GM21367 (cell line): Measurements from ENCODE around the gene EPHA5.

ENCODE experiments used
- ATAC-seq: cut with Tn5 transposase; IDR thresholded peaks from one replicate; pipeline ENCODE4 v1.9.1; 2021; ENCODE audit not compliant: unreplicated experiment

The EPHA5 gene

GRCh38 chr4:65508168-65508567 is 162.1 kb downstream of the EPHA5 start:
- no peak for ATAC-seq

- ATAC-seq, result no peak
These were observed 168.1 kb downstream of the EPHA5 start for GRCh38 chr4:65502131-65502701.

DNA sequence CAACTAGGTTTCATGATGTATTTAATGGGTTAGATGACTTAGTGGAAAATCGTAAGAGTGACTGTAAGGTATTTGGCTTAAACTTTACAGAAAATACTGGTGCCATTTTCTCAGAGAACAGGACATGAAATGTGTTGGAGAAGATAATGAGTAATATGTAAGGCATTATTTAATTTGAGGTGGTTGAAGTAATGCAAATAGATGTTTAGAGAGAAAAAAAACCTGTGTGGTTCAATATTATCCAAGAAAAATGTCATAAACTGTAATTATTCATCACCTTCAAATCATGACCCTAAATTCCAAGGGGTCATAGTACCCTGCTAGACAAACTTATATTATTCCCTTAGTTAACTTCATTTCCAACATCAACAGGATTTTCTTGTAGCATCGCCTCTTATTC is 171.7 kb downstream of the EPHA5 start:
- ATAC-seq, result no peak

DNA sequence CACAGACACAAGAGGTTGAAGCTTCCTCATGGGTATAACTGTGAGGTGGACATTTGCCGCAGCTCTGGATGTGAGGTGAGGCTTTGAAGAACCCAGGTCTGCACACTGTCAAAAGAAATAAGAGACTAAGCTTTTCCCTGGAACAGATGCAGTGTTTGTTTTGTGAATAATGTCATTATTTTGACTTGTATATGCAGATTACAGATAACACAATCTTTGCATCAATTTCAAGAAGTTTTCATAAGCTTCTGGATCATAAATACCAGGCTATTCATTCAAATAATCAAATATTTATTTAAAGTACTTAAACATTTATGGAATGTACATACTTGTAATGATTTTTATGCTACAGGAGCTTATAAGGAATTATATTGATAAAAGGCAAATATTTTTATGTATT is 174.8 kb downstream of the EPHA5 start:
- no peak for ATAC-seq

DNA sequence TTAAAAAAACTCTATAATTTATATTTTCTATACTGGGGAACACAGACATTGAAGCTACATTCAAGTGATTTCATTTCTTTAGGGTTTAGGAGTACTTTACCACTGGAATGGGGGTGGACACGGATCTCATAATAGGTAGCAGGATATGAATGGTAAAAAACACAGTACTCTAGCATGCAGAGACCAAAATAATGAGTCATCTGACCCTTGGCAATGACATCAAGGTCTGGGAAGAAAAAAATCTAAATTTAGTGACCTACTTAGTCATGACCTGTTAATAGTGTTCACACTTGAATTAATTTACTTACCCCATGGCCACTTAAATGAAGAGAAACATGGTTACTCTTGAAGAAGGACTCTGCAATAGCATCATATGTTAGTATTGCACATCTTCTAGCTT is 187.9 kb downstream of the EPHA5 start:
- ATAC-seq, result no peak

DNA sequence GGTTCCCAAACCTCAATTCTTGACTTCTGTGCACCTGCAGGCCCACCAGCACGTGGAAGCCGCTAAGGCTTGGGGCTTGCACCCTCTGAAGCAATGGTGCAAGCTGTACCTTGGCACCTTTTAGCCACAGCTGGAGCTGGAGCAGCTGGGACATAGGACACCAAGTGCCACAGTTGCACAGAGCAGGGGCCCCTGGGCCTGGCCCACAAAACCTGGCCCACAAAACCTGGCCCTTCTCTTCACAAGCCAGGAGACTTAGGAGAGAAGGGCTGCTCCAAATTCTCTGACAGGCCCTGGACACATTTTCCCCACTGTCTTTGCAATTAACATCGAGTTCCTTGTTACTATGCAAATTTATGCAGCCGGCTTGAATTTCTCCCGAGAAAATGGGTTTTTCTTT is 197.8 kb downstream of the EPHA5 start:
- ATAC-seq, result no peak

- ATAC-seq, result no peak
These were observed 203.1 kb downstream of the EPHA5 start for GRCh38 chr4:65467068-65467680.

DNA sequence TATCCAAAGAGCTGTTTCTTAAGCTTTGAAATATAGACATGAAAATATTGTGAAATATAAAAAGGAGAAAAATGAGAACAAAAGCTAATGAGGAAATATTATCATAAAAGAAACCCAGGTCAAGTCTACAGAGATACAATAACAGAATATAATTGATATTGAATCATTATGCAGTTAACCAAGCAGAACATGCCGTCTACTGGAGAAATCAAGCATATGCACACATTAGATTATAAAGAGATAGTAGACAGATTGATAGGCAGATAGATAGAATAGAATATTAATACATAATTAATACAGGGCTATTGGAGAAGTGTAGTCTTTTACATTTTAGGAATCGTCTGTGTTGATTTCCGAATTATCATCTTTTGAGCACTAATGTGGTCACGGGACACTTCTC is 208.5 kb downstream of the EPHA5 start:
- no peak for ATAC-seq

GRCh38 chr4:65457011-65457410 is 213.3 kb downstream of the EPHA5 start:
- ATAC-seq, result no peak

- no peak for ATAC-seq
These were observed 213.7 kb downstream of the EPHA5 start for GRCh38 chr4:65456579-65456978.

GRCh38 chr4:65453398-65453797 is 216.9 kb downstream of the EPHA5 start:
- no peak for ATAC-seq

- no peak for ATAC-seq
These were observed 219.4 kb downstream of the EPHA5 start for GRCh38 chr4:65450899-65451298.

- ATAC-seq, result no peak
These were observed 233.2 kb downstream of the EPHA5 start for GRCh38 chr4:65437102-65437501.

- no peak for ATAC-seq
These were observed 248.2 kb downstream of the EPHA5 start for GRCh38 chr4:65422109-65422508.

DNA sequence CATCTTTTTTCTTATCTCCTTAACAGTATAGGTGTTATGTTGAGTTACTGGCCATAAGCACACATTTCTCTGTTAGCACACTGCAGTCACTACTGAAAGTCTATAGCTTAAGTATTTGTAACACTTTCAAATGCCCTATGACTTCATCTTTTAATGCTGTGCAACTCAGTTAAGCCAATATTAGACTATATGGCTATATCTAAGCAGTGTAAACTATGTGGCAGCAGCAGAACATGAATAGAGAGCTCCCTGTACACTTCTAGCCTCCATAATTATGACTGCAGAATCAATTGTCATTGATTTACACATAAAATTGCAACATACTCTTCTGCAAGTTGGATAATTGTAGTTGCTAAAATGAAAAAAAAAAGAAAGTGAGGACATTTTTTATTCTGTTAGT is 250.3 kb downstream of the EPHA5 start:
- ATAC-seq, result no peak

DNA sequence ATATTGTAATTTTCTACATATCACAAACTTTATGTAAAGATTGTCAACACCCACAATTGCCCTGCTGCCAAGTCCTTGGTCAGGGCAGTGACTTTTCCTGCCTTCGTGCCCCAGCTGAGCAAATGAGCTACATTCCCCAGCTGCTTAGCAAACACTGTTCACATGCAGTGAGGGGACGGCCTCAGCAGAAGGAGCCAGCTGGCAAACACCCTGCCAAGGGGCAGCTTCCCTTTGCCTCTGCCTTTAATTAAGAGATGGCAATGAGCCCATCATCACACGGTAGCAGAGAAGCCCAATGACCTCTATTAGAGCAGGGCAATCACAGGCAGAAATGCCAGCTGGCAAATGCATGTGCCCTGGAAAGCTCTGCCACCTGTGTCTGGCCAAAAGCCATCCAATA is 253.4 kb downstream of the EPHA5 start:
- no peak for ATAC-seq

DNA sequence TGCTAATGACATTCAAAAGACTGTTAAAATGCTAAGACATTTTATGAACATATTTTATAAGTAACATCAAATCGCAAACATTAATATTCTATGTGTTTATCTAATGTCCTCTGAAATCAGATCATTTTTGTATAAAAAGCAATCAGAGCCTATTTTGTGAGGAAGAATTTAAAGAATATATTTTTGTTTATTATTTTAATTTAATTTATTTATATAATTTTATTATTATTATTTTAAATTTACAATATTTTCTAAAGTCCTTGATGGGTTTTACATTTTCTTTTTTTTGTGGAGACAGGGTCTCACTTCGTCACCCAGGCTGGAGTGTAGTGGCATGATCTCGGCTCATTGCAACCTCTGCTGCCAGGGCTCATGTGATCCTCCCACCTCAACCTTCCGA is 262.8 kb downstream of the EPHA5 start:
- no peak for ATAC-seq

DNA sequence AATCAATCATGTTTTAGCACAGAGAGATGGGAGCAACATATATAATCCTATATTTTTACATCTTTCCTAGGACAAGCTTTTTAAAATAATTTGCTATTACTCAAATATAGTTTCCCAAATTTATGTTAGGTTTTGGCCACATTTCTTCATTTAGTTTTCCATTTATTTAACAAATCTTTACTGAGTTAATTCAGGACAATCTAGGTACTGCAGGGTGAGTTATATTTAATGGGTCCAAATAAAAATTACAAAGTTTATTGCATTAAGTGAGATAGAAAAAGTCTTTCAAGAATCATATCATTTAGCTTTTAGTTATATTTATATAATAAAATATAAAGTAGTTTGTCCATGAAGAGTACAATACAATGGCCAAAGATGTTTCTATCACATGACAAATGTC is 269.2 kb downstream of the EPHA5 start:
- ATAC-seq, result no peak

GRCh38 chr4:65399084-65399483 is 271.2 kb downstream of the EPHA5 start:
- no peak for ATAC-seq

- ATAC-seq, result no peak
These were observed 277.2 kb downstream of the EPHA5 start for GRCh38 chr4:65393078-65393477.

- no peak for ATAC-seq
These were observed 277.8 kb downstream of the EPHA5 start for GRCh38 chr4:65392488-65392887.

GRCh38 chr4:65391814-65392213 is 278.5 kb downstream of the EPHA5 start:
- ATAC-seq, result no peak

GRCh38 chr4:65391382-65391781 is 278.9 kb downstream of the EPHA5 start:
- ATAC-seq, result no peak
